Fibroblast of skin of left biceps (primary cell): ENCODE measurements around the gene MGARP.
"Not testable (repeated sequence)": the region's sequence is repeated elsewhere in the genome, so short reads cannot be mapped to it uniquely, and the experiment has no call there.

ENCODE experiments used
- DNase-seq, 2 experiments: peaks; one replicate each; pipeline ENCODE4 v3.0.0-alpha.2; 2013; ENCODE audit warnings: low read depth in 2 of 2

The MGARP gene

GRCh38 chr4:139295942-139296299, 15.9 kb upstream of the MGARP start:
- DNase-seq, result no peak

- peak; percentile 74 to 75 for DNase-seq
Measured at GRCh38 chr4:139295206-139295941, 15.3 kb upstream of the MGARP start.

DNA sequence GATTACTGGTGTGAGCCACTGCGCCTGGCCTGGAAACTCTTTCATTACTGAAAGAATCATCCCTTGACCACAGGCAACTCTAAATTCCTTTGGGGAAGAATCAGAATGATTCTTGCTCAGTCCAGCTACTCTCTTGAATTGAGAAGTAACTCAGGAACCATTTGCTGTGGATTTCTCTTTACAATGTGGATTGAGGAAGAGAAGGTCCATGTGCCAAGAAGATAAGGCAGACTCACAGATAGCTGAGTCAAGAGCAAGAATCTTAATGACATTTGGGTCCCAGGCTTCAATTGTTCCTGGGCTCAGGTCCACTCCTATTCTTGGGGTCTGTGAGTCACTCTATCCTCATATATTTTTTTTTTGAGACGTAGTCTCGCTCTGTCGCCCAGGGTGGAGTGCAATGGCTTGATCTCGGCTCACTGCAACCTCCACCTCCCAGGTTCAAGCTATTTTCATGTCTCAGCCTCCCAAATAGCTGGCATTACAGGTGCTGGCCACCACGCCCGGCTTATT, 6.2 kb upstream of the MGARP start:
- DNase-seq, result no peak

DNA sequence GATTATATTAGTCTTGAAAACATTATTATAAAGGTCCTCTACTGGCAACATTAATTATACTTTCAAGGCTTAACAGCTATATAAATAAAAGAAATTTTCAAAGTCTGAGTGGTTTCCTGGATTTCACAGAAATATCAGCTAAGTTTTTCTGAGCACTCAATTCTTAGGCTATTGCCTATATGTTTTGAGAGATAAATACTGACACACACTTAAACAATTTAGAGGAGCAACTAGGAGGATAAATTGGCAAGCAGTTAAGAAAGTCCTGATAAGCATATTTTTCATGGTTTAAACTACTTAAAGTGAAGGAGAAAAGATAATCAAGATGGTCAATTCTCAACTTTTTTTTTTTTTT, 2.7 kb upstream of the MGARP start:
- DNase-seq, result no peak

DNA sequence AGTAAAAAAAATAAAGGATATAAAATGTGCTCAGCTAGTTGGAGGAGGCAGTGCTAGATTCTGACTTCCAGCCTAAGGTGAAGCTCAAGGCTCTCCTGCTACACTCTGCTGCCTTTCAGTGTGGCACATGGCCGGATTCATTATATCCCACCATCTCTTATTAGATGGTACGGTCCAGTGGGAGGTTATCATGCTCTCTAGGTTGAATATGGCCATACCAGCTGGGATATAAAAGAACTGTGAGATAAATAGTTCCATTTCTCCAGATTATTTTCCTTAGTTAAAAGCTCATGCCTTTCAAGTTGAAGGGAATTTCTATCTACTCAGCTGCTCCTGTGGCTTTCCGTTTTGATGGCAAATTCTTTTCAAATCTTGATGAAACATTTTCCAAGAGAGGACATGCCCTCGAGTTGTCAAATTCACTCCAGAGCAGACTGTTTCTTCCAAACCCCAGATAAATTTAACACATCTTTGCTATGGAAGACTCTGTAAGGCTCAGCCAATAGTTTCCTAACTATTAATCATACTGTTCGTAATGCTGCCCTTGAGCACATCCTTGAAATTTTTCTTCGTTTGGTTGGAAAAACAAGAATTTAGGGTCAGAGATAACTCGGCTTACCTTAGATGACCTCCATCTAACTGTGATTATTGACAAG, 2.2 kb upstream of the MGARP start:
- no peak for DNase-seq

DNA sequence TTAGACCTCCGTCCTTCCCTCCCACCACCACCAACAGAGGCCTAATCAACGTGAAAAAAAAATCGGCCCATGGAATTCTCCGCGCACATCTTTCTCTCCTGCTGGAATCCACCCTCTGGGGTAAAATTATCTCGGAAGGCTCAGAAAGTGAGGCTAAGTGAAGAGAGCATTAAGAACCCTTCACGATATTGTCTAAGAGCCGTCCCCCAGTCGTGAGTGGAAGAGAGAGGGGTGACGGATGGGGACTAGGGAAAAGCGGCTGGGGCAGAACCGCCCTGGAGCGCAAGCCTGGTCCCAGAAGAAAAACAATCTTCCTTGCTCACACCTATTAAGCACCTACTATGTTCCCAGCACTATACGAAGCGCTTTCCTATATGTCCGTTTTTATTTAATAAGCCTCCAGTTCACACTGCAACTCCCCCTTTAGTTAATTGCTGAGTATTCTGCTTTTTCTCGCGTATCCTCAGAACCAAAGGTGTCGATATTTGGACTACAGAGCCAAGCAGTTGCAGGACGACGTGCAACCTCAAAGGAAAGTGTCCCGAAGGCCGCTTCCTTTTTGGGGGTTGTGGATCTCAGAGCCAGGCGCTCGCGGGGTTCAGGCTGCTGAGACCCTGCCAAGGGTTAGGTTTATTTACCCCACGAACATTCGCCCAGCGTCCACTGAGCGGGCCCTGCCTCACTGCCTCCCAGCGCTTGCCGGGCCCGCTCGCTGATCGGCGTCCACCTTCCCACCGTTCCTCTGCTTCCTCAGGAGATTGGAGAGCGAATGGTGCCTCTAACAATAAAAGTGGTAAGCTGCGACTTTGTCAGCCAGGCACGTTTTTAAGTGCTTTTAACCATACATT, 889 bp downstream of the MGARP start:
- DNase-seq, result no peak

DNA sequence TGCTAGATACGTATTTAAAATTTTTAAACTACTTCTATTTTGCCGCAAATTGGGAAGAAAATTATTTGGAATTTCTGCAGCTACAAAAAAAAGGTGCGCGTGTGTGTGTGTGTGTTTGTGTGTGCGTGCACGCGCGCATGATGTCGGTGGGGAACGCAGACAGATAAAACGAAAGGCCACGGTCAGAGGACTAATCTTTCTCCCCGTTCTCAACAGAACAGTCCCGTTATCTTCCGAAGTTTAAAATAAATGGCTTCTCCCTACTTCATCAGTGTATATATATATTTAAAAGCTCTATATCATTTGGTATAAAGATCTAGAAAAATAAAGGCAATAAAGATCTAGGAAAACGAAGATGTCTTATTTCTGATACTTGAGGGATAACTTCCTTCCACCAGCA, 1.5 kb downstream of the MGARP start:
- DNase-seq, result no peak

DNA sequence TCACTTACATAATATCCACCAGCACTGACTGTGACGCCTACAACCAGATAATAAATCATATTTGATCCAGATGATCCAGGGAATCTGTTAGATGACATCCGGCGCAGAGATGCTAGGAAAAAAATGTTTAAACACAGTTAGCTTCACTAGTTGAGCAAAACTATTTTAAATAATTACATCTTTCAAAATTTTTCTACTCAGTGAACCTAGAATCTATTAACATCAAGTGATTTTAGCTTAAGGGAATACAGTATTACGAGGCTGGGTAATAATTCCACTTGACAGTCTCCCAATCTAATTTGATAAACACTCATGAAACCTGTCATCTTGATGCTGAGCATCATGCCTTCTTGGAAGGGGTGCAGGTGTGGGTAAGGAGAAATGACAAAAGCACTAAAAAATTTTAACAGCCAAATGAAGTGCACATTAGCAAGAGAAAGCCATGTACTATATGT, 4.7 kb downstream of the MGARP start:
- DNase-seq, result no peak

GRCh38 chr4:139274790-139275189, 5.2 kb downstream of the MGARP start:
- no peak for DNase-seq

DNA sequence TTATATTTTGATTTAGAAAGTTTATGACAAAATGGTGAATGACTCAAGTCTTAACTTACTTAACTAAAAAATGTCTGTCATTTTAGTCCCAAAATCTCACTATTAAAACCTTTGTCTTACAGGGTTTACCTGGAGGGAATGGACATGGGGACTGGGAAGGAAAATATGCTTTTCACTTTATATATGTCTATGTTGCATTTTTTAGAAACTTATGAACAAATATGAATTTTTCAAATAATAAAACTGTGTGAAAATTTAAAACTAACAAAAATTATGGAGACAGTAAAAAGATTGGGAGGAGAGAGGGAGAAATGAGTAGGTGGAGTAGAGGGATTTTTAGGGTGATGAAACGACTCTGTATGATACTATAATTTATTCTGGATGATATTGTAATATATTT, 6.2 kb downstream of the MGARP start:
- DNase-seq, result no peak

DNA sequence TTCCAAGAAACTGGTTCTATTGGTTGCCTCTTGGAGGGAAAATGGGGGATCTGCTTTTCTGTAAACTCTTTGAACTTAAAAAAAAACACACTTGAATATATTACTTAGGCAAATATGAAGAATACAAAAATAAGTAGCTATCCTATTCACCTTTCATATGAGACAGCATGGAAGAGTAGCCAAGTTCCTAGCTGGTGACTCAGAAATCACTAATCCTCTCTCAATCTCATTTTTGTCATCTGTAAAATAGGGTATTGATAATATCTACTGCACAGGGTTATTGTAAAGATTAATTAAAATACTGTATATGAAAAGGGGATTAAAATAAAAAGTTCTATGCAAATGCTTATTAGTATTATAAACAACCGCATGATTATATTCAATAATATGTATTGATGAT, 12.7 kb downstream of the MGARP start:
- no peak for DNase-seq

DNA sequence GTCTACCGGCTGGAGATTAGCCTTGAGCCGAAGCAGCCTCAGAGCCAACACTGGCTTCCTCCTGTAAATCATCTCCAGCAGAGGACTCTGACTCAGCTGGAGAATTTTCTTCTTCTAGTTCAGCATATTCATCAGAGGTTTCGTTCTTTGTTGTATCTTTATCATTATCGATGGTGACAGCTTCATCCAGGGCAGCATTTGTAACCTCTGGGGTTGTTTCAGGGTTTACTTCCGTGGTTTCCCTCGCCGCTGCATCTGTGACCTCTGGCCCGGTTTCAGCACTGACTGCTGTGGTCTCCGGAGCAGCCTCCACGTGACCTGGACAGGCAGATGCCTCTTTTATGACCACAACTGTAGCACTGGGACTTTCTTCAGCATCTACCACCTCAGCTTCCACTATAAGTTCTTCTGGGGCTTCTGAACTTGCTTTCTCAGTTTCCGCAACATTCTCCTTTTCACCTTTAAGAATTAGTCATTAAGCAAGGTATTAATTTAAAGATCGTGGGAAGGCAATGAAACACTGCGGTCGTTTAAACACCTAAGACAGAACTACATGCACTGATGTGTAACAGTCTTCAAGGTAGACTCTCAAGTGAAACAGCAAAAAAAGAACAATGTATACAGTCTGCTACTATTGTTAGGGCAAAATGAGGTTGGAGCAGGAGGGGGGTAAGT, 13.3 kb downstream of the MGARP start:
- DNase-seq, result no peak

- no peak for DNase-seq
Measured at GRCh38 chr4:139266208-139266582, 13.8 kb downstream of the MGARP start.

GRCh38 chr4:139265654-139266053, 14.4 kb downstream of the MGARP start:
- DNase-seq, result no peak

DNA sequence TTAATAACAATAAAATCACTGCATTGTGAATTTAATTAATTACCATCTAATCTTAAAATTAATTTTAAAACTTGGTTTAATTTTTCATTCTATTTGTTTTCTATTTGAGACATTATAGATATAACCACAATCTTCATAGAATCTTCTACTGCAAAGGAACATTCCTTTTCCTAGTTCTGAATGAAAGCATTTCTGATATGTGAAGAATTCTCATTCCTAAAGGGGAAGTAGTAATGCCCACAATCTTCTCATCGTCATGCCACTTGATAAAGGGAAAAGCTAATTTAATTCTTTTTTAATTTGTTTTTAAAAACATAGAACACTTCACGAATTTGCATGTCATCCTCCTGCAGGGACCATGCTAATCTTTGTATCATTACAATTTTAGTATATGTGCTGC, 23.7 kb downstream of the MGARP start:
- no peak for DNase-seq

- not testable (repeated sequence) for DNase-seq
Measured at GRCh38 chr4:139255581-139255980, 24.4 kb downstream of the MGARP start.

DNA sequence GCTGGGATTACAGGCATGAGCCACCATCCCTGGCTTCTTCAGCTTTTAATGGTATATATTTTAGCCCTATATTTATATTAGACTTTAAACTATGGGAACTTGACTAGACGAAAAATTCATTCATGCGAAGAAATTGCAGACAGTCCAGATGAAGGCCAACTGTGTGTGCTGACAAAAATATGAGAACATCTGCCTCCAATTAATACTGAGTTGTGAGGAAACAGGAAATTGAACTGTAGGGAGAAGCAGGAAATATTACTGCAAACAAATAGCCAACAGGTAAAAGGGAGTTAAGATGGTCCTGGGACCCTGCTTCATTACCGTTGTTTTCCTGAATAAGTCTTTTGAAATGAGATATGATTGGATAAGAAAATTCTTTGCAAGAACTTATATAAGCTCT, 26.3 kb downstream of the MGARP start:
- no peak for DNase-seq

GRCh38 chr4:139253046-139253445, 27.0 kb downstream of the MGARP start:
- DNase-seq, result no peak

DNA sequence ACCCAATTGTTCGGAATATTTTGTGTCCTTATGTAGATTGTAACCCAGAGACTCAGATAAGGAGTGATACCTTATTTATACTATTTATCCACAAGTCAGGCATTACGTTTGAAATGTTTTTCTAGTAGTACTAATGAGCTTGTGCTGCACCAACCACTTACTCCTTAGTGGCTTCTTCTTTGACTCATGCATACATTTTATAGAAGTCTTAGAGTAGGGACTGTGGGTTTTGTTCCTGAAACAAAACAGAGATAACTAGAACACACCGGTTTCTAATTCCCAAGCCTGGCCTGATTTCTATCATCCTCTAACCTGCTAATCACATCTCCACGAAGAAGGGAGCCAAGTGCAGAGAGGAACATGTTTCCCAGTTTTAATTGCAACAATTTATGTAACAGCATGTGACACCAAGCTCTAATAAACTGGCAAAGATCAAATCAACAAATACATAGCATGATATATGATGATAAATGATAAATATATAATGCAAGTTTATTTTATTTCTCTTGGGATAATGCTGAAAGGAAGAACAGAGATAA, 32.3 kb downstream of the MGARP start:
- no peak for DNase-seq

DNA sequence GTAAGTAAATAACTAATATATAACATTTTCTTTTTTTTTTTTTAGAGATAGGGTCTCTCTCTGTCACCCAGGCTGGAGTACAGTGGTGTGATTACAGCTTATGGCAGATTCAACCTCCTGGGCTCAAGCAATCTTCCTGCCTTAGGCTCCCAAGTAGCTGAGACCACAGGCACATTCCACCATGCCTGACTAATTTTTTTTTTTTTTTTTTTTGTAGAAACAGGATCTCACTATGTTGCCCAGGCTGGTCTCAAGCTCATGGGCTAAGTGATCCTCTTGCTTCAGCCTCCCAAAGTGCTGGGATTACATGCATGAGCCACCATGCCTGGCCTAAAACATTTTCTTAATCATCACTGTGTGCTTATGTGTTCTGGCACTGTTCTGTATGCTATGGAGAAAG, 32.8 kb downstream of the MGARP start:
- DNase-seq, result no peak

DNA sequence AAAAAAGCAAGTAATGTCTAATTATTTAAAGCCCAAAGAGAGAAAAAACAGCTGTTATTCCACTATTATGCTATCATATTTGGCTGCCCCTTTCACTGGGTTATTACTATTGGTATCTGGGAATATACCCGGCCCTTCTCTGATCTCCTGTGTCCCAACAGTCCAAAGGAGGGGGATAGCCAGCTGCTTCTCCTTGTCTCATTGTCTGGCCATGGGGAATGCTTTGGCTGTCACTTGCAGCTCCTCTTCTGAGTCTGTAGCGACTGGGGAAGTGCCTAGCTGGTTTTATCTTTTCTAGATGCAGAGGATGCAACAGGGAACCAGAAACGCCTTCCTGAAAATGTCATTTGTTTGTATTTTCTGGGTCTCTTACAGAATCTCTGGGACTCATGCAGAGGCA, 33.9 kb downstream of the MGARP start:
- no peak for DNase-seq

DNA sequence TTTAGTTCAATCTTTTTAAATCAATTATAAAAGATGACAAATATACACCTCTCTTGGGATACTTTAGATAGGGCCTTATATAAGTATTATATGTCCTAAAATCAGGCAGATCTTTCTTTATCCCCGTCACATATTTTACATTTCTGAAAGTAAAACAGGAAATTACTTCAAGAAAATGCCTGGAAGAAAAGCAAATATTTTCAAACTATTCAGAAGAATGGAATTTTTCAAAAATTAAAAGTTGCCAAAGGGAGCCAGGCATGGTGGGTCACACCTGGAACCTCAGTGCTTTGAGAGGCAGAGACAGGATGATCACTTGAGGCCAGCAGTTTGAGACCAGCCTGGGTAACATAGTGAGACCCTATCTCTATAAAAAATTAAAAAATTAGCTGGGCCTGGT, 34.4 kb downstream of the MGARP start:
- DNase-seq, result no peak
